ENCODE results near the gene ABCA4. TPM values are rescaled to one million over a fixed set of nuclear protein-coding genes. Genes with fewer than 3 reads are reported as not detected.
A peak's percentile ranks its signal among the peaks of the same experiment; 100 is the strongest.

The ABCA4 gene
- total RNA-seq, 1 experiment from 2014 or later, result 0.09 TPM

- ATAC-seq, result peak; percentile 14
- DNase-seq (ENCODE audit: low spot score), result no peak
- TF ChIP-seq E2F4 (CRISPR knock-in tag; IDR thresholded peaks at IDR 0.05; ENCODE audit: borderline replicate concordance, low read depth) (no peak), SP1 (CRISPR knock-in tag; conservative IDR thresholded peaks at IDR 0.05) (no peak)
- Mint-ChIP-seq H3K27ac (no peak overlapping the region), H3K4me1 (peaks cover 34% of the 10 kb centered on the region), H3K9me3 (no peaks in the 10 kb centered on the region), H3K36me3 (no peaks in the 10 kb centered on the region), H3K4me3 (peak overlapping the region; percentile 8; the same call in 1 of the 2 replicates), H3K27me3 (ENCODE audit: low read depth) (peaks cover 69% of the 10 kb centered on the region)
- POLR2A ChIA-PET, result interaction anchor here (1.0 kb wide), 1 partner anchor 8 kb away, joined by 3 read pairs; no protein-coding TSS in a partner anchor
- CTCF ChIA-PET, result interaction anchor here (0.6 to 3.9 kb wide), 7 partner anchors 9 to 1527 kb away, joined by 3 to 24 read pairs (median 6); partner anchors contain the start of genes GCLM and GFI1
Measured at GRCh38 chr1:94013367-94013878, 107.5 kb downstream of the ABCA4 start.

GRCh38 chr1:94012708-94013366, 108.1 kb downstream of the ABCA4 start:
- Mint-ChIP-seq H3K4me1 (peaks cover 34% of the 10 kb centered on the region), H3K9me3 (no peaks in the 10 kb centered on the region), H3K27me3 (ENCODE audit: low read depth) (peaks cover 74% of the 10 kb centered on the region), H3K4me3 (peak overlapping the region; percentile 8), H3K27ac (no peak overlapping the region; the same call in 1 of the 2 replicates), H3K36me3 (no peaks in the 10 kb centered on the region)
- ATAC-seq, result peak; percentile 70
- ChIA-PET POLR2A (interaction anchor here (0.5 to 1.0 kb wide), 2 partner anchors 9 to 20 kb away, joined by 3 read pairs; no protein-coding TSS in a partner anchor), CTCF (interaction anchor here (0.6 to 3.9 kb wide), 9 partner anchors 9 to 1526 kb away, joined by 3 to 24 read pairs (median 5); partner anchors contain the start of genes GCLM and GFI1)
- peak; percentile 51 for DNase-seq (ENCODE audit: low spot score)
- TF ChIP-seq E2F1 (CRISPR knock-in tag; IDR thresholded peaks at IDR 0.05), result peak; percentile 77; the same call in 1 of the 2 replicates
- no peak for TF ChIP-seq PRRX2 (CRISPR knock-in tag; IDR thresholded peaks at IDR 0.05)
- TF ChIP-seq FOXJ3 (CRISPR knock-in tag; IDR thresholded peaks at IDR 0.05; ENCODE audit: borderline replicate concordance), result no peak
- TF ChIP-seq ZSCAN18 (CRISPR knock-in tag; IDR thresholded peaks at IDR 0.05), result no peak
- peak; percentile 79; the same call in 1 of the 2 replicates for TF ChIP-seq IRF1 (CRISPR knock-in tag; IDR thresholded peaks at IDR 0.05)
- no peak for TF ChIP-seq E2F4 (CRISPR knock-in tag; IDR thresholded peaks at IDR 0.05; ENCODE audit: borderline replicate concordance, low read depth)
- no peak for TF ChIP-seq GTF2I (CRISPR knock-in tag; conservative IDR thresholded peaks at IDR 0.05)
- no peak for TF ChIP-seq MLX (CRISPR knock-in tag; IDR thresholded peaks at IDR 0.05)
- peak; percentile 92 for TF ChIP-seq MAX (CRISPR knock-in tag; IDR thresholded peaks at IDR 0.05)
- 0 out of 2 replicates have a peak, but pooled peaks have one; percentile 52 for TF ChIP-seq NR2C2 (CRISPR knock-in tag; IDR thresholded peaks at IDR 0.05)
- no peak for TF ChIP-seq NR3C1 (CRISPR knock-in tag; conservative IDR thresholded peaks at IDR 0.05; ENCODE audit: low read depth)
- TF ChIP-seq ESRRA (CRISPR knock-in tag; IDR thresholded peaks at IDR 0.05; ENCODE audit: borderline replicate concordance), result peak; percentile 51; the same call in 1 of the 2 replicates
- peak; percentile 87; the same call in 1 of the 2 replicates for TF ChIP-seq FOXP1 (CRISPR knock-in tag; IDR thresholded peaks at IDR 0.05; ENCODE audit: borderline replicate concordance)
- TF ChIP-seq ZNF121 (CRISPR knock-in tag; IDR thresholded peaks at IDR 0.05), result no peak; the same call in 1 of the 2 replicates
- TF ChIP-seq SMAD4 (CRISPR knock-in tag; IDR thresholded peaks at IDR 0.05), result no peak
- no peak for TF ChIP-seq GABPB1 (CRISPR knock-in tag; IDR thresholded peaks at IDR 0.05)
- no peak for TF ChIP-seq ZNF263 (CRISPR knock-in tag; IDR thresholded peaks at IDR 0.05; ENCODE audit: low read depth)
- no peak for TF ChIP-seq ZNF423 (CRISPR knock-in tag; IDR thresholded peaks at IDR 0.05)
- no peak for TF ChIP-seq HMGXB4 (CRISPR knock-in tag; IDR thresholded peaks at IDR 0.05)
- TF ChIP-seq KAT7 (CRISPR knock-in tag; IDR thresholded peaks at IDR 0.05; ENCODE audit: borderline replicate concordance), result 0 out of 2 replicates have a peak, but pooled peaks have one; percentile 42
- no peak for TF ChIP-seq NFYB (CRISPR knock-in tag; conservative IDR thresholded peaks at IDR 0.05; ENCODE audit: low read depth)
- TF ChIP-seq ZMAT4 (CRISPR knock-in tag; IDR thresholded peaks at IDR 0.05), result no peak
- no peak for TF ChIP-seq ZNF671 (CRISPR knock-in tag; IDR thresholded peaks at IDR 0.05)

Measured in WTC11 (cell line).